DMS79 treated with DMSO at 0.1 percent for 48 hours (cell line): ENCODE data around the gene NRXN2.

Source experiments
- DNase-seq: peaks from one replicate; lab custom pipeline; 2025; lab: John Stamatoyannopoulos, UW

Gene NRXN2

DNA sequence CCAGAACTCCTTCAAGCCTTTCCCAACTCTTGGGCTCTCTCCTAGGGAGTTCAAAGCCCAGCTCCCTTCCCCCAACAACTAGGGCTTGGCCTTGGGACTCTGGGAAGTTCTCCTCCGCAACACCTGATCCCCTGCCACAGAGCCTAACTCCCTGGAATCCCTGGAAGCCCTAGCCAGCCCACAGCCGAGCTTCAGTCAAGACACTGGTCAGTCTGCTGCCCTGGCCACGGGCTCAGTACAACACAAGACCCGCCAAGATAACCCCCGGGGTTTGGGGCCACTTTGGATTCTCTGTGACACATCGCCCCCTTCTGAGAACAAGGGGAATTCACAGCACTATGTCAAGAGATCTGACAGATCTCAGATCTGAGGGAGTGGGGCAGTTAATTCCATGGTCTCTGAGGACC lies 73.7 kb downstream of the NRXN2 start:
- DNase-seq, result peak; percentile 15

DNA sequence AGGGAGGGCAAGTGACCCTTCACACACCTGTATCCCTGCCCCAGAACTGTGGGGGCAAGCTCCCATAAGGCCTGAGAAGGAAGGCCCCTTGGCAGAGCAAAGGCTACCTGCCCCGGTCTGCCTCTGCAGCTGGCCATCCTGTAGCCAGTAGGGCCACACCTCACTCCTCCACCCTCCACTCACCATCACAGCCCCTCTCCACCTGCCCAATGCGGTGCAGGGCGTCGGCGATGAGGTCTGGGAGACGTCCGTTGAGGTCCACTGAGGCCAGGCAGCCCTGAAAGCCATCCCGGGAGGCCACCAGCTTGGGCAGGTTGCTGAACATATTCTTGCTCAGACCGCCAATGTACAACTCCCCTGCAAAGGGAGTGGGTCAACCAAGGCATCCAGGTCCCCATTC lies 74.4 kb downstream of the NRXN2 start:
- no peak for DNase-seq

DNA sequence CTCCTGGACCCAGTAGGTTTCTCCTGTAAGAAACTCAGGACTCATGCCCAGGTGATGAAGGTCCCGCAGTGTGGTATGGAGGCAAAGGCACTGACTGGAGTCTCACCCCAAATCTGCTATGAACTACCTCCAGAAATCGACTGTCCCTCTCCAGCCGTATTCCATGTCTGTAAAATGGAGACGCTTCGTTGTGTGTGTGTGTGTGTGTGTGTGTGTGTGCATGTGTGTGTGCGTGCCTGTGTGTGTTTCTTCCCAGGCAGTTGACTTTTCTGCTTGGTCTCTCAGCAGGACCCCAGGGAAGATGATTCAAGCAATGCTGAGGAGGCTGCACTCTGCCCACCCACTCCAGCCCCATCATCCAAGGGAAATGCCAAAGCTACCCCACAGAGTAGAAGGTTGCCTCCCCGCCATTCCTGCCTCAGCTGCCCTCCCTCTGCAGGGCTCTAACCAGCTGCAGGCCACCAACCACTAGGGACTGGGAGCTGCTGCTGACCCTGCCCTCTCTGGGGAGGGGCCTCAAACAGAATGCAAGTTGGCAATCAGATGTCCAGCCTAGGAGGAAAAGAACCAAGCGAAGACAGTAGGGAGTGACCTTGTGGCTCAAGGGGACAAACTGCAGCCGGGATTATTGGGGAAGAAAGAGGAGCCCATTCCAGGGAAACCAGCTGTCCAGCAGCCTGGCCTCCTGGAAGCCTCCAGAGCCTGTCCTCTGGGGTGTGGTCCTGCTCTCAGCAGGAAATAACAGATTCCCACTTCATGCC lies 75.8 kb downstream of the NRXN2 start:
- DNase-seq, result no peak

DNA sequence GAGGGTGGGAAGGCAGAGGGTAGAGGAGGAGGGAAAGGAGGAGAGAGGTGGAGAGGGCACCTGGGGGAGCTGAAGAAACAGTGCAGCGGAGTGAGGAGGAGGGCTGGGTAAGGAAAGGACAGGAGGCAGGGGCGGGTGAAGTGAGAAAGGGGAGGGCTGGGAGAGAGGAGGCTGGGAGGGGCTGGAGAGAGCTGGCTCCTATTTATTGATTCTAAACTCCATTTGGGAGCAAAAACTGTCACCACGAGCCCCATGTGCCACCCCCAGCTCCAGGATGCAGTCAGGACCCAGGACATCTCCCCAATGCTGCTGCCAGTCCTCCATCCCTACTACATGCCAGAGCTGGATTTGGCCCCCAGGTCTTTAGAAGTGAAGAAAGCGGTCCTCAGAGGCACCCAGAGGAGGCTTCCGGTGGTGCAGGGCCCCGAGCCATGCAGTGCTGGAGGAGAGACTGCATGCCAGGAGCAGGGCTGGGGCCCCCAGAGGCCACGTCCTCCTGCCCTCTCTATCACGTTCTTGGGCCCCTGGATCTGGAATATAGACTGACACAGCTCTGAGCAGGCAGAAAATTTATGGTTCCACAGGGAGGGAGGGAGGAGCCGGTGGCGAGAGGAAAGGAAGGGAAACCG lies 78.2 kb downstream of the NRXN2 start:
- no peak for DNase-seq

DNA sequence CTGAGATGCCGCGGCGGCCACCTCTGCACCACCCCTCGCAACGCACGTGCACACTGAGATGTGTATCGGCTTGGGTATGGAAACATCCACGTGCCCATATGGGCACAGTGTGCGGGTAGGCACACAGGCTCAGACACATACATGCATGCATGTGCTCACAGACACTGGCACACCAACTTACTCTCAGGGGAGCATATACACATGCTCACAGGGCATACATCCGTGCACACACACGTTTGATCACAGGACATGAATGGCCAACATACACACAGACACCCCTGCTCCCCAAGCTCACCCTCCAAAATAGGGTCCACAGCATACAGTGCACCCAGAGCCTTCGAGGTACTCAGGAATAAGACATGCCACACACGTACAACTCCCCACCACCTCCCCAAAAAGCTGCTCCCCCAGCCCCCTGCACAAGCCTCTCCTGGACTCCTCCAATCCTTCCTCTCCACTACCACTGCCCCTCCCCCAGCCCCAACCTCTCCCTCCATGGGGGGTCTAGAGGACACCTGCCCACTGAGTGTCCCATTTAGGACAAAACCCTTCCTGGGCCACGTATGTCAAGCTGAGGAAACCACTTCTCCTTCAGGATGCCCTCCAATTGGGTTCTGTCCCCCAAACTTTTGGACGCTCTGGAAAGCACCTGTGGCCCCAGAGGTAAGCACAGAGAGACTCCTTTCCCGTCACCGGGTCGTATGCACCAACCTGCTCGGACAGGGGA lies 78.9 kb downstream of the NRXN2 start:
- no peak for DNase-seq

DNA sequence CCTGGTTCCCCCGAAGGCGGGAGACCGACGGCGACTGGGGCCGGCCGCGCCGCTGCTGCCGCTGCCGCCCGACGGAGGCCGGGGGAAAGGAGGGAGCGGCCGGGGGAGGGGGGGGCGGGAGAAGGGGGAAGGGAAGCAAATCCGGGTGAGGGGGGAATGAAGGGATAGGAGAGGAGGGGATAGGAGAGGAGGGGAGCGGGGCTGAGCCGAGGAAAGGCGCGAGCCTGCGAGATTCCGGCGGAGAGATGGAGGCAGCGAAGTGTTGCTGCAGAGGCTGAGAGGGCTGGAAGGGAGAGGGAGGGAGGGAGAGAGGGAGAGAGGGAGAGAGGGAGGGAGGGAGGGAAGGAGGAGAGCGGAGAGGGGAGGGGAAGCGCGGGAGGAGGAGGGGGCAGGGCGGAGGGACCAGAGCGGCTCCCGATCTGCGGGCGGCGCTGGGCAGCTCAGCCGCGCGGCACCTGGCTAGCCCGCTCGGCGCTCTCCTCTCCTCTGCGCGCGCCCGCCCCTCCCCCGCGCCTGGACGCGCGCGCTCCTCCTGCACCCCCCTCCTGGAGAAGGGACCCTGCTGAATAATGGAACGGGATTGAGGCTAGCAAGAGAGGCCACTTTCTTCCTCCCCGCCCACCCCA lies 79.6 kb downstream of the NRXN2 start:
- peak; percentile 49 for DNase-seq

DNA sequence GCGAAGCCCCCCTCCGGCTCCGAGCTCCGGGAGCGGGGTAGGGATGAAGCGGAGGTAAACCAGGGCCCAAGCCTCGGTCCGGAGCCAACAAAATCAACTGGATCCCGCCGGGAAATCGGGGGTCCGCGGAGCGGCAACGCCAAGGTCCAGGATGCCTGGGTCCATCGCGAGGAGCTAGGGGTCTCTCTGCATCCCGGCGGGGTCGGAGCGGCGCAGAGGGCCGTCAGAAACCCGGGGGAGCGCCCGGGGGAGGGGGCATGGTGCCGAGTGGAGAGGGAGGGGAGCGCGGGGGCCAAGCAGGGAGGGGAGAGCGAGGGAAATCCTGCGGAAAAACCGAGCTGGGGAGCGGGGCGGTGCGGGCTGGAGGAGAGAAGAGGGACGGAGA lies 80.1 kb downstream of the NRXN2 start:
- DNase-seq, result no peak

DNA sequence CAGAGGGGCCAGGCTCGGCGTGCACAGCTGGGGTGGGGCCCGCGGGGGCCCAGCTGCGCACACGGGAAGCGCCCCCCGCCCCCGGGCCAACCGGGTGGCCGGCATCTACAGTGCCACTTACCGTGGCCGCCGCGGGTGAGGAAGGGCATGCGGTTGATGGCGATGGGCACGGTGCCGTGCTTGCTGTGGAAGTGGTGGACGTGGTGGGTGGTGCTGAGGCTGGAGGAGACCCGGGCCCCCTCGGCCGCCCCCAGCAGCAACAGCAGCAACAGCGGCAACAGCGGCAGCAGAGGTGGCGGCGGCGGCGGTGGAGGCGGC lies 80.6 kb downstream of the NRXN2 start:
- DNase-seq, result no peak

DNA sequence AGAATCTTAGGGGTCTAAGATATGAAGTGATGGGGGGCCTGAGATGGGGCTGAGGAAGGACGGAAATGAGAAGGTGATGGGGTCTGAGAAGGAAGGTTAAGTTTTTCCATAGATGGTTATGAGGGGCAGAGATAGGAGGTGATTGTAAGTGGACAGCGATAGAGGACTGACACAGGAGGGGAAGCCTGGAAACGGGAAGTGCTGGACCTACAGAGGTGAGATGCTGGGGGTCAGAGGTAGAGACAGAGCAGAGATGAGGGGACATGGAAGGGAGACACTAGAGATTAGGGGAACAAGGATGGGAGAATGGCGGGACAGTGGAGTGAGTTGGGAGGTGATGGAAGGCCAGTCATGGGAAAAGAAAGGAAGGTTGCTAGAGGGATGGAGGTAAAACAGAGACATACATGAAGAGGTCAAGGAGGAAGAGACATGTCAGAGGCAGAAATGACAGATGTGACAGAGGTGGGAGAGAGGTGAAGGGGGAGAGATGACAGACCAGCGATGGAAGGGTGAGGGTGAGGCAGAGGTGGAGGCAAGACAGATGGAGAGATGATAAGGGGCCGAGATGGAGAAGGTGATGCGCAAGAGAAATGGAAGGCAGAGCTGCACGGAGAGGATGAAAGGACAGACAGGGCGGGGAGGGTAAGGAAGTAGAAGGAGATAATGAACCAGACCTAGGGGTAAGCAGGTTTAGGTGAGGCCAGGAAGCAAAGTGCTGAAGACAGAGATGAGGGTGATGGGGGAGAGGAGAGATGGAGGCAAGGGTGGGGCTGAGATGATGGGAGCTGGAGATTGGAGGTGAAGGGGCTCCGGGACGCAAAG lies 81.2 kb downstream of the NRXN2 start:
- DNase-seq, result no peak

DNA sequence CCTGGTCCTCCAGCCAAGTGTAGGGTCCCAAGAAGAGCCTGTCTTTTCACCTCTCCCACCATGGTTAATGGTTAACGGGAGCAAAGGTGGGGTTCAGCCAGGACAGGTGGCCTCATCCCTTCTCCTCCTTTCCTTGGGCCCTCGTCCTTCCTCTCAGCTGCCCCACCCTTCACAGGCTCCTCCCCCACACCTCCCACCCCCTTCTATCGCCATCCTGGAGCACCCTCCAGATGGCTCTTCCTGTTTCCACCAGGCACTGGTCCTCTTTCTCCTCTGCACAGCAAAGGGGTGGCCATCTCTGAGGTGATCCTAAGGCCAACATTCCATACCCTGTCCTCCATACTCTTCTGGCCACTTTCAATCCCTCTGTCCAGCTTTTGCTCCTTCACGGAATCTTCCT lies 83.1 kb downstream of the NRXN2 start:
- no peak for DNase-seq

DNA sequence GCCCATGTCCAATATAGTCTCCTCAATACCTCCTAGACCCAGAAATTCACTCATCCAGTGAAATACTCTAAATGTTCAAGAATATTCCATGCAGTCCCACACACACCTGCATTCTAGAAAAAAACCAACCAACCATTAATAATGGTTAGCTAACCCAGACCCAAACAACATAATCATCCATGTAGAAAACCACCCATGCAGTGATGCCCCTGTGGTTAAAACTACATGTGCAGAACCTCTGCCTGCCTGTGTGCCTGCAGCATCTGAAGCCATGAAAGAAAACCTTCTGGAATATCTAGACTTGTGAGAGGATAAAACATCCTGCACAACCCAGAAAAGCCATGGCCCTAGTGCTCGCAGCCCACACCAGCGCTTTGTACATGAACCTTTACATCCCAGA lies 84.2 kb downstream of the NRXN2 start:
- no peak for DNase-seq

DNA sequence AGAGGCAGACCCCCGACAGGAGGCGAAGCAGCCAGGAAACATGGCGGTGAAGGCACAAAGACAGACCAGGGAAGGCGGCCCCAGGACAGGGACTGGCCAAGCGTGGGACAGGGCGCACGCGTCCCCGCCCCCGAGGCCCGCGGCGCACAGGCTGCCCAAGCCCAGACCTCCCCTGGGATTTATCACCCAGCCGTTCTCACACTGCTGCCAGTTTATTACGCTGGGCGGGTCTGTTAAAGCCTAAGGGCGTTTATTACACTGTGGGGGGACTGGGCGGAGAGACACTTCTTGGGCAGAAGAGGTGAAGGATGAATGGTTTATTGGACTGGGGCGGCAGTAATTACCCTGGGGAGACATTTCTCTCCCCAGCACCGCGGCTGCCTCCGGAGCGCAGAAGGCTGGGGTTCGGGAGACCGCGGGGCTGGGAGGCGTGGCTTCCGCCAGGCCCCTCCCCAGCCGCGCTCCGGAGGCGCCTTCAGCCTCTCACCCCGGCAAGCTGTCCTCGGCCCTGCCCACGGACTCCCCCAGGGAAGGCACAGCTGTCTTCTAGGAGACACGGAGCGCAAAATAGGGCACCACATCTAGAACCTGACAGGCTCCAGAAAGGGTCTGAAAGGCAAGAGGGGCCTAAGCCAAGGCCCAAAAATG lies 84.9 kb downstream of the NRXN2 start:
- peak; percentile 76 for DNase-seq

DNA sequence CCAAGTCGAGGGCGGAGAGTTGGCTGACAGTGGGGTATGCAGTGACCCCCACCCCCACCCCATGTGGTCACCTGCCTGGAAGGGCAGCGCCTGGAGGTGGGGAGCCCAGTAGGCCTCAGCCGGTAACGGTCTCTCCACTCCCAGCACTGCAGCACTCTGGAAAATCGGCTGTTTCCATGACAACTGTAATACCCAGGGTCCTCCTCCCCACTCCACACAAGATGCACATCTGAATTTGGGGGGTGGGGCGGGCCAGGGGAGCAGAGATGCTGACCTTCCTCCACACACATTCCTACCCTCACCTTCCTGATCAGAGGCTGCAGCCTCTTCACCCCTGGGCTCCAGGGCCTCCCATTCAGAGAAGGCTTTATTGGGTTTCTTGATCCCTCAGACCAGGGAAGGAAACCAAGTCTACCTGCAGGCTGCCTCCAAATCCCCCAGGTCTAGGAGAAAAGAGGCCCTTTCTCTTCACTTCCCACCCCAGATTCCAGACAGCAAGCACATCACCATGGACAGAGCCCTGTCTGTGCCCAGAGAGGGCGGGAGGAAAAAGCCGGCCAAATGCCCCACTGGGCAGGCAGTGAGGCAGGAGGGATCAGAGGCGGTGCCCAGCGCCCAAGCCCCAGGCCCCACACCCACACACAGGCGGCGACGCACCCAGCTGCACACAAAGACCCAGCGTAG lies 85.5 kb downstream of the NRXN2 start:
- DNase-seq, result peak; percentile 22

DNA sequence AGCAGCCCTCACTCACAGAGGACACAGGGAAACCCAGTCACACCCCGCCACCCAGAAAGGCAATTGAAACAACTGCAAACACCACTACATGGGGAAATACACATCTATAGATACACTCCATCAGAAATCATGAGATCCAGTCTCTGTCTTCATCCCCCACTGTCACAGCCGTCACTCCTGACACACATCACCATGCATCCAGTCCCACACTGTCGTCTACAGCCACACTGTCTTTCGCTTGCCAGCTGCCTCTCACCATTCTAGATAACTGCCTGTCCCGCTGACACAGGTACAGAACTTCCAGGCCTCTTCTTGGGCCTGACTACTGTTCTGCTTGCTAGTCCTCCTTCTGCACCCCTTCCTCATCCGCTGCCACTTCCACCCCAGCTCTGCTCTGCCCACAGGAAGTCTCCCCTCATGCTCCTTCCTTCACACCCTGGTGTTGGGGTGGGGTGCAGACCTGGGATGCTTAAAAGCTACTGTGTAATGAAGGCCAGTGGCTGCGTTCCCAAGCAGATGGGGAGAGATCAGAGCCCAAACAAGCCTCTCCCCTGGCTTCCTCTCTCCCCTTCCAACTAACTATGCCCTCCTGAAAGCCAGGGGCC lies 89.3 kb downstream of the NRXN2 start:
- no peak for DNase-seq

DNA sequence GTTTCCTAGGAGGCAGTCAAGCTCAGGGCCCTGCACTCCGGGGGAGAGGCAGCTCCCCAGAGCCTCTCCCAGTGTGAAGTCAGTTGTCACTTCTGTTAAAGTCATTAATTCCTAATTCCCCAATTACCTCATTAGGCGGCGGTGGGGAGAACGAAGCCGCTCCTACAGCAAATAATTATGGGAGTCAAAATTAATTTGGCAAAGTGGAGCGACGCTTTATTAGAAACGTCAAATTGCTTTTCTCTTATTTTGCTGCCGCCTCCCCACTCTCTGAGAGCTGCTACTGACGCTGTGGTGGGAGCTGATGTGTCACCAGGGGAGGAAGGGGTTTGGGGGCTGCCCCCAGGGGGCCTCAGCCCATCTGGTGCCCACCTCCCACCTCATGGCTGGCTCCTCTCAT lies 90.3 kb downstream of the NRXN2 start:
- no peak for DNase-seq

DNA sequence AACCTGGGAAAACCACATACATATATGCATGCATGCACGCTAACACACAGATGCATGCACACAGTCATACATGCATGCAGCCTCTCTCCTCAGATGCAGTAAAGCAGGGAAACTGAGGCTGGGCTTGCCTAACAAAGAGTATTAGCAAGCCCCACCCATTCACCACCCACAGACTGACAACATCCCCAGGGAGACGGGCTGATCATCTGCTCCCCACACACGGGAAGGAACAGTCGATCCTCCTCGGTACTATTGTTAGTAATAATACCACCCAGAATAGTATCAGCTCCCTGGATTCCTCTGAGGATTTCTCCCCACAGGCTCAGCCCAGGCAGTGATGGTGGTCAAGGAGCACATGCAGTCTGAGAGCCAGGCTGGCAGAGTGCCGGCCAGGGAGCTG lies 90.8 kb downstream of the NRXN2 start:
- DNase-seq, result no peak

DNA sequence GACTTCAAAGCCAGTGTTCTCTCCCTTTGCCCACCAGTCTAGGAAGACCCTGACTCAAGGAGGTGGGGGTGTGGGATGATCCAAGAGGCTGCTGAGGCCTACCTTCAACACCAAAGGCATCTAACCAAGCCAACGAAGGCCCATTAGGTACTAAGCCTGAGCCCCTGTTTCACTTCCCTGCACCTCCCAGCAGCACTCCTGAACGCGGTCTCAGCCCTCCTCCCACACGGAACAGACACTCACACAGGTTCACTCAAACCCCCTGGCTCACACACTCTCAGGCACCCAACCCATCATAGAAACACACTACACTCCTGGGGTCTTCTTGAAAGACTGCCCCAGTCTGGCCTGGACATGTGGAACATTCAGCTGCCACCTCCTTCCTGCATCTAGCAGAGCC lies 91.3 kb downstream of the NRXN2 start:
- no peak for DNase-seq

DNA sequence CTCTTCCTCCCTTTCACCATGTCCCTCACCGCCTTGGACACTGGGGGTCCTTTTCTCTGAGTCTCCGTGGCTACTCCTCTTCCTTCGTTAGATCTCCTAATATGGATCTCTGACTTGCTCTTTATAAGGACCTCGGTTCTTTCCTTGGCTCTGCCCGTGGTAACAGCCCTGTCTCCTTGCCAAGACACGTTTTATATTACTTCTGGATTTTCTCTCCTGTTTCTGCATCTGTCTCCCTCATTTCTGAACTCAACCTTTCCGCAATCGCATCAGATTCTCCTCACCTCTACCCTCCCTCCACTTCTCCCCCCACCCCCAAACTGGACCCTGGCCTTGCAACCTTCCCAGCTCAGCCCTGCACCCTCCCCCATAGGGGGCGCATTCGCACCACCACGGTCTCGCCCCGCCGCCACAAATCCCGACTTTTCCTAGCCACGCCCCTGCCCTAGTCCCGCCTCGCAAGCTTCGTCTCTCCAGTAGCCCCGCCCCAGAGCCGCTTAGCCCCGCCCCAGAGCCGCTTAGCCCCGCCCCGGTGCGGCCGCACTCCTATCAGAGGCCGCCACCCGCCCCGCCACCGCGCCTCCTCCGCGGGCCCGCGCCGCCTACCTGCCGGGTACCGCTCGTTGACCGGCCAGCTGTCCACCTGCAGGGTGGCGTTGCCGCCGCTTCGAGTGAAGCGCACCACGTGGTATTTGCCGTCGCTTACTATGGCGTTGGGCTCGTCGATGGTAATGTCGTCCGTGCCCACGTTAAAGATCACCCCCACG lies 93.0 kb downstream of the NRXN2 start:
- no peak for DNase-seq

DNA sequence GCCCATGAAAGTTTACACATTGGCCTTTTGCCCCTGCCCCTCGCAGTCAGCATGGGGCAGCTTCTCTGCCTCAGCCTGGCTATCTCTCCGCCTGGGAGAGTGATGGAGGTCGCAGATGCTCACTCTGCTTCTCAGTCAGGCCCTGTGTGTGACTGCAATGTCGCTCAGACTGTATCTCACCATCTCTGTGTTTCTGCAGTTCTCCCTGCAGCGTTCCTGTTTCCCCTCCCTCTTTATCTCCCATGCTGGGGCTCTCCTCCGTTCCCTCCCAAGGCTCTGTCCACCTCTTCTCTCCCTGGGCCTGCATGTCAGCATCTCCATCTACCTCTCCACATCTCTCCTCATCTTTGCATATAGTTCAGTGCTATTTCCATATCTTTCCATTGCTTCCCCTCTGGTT lies 93.9 kb downstream of the NRXN2 start:
- DNase-seq, result no peak

DNA sequence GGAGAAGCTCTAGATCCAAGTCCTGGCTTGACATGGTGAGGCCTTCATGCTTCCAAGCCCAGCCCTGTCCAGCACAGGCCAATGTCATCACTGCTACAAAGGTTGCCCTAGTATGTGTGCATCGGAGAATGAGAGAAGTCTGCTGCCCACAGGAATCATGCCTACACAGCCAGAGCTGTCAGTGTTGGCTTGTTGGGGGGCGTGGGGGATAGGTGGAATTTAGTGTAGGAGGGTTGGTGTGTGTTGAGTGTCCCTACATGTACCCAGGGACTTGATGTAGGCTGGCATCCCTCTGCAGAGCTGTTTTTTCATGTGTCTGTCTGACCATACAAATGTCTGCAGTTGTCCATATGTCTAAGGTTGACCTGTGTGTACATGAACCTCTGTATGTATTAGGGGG lies 94.4 kb downstream of the NRXN2 start:
- no peak for DNase-seq
